Natural killer cell treated with Interleukin-12 subunit alpha and Interleukin-12 subunit beta and Interleukin-15 and Interleukin-18, amount 100 ng/mL, for 72 hours (primary cell): ENCODE data around the gene PAFAH1B2. TPM values are rescaled to one million over a fixed set of nuclear protein-coding genes. Genes with fewer than 3 reads are reported as not detected.

ENCODE experiments used
- ATAC-seq, 2 donors: fragments of 150-1000 bp; cut with Tn5 transposase in 1 of 2; sonication (Bioruptor Pico), chemical (Tn5 transposase) in 1 of 2; 2 replicates each; pipeline ENCODE4 v1.10.0; 2021
- DNase-seq: peaks from one replicate; pipeline ENCODE4 v3.0.0; 2022; ENCODE audit warnings: low spot score
- H3K27ac Mint-ChIP-seq, 2 donors: 1 replicate in 1 of 2; 2 replicates in 1 of 2; pipeline ENCODE4 v1.8.0; 2022; ENCODE audit warnings: mixed read lengths in 2 of 2, mild to moderate bottlenecking in 1 of 2, moderate library complexity in 1 of 2
- H3K27me3 Mint-ChIP-seq, 2 donors: 1 replicate in 1 of 2; 2 replicates in 1 of 2; pipeline ENCODE4 v1.8.0; 2022; ENCODE audit warnings: mixed read lengths in 2 of 2
- H3K36me3 Mint-ChIP-seq: one replicate; pipeline ENCODE4 v1.8.0; 2022; ENCODE audit warnings: mixed read lengths
- H3K4me1 Mint-ChIP-seq, 2 donors: 1 replicate in 1 of 2; 2 replicates in 1 of 2; pipeline ENCODE4 v1.8.0; 2022; ENCODE audit warnings: low read depth in 2 of 2, mixed read lengths in 2 of 2, mild to moderate bottlenecking in 1 of 2
- H3K4me3 Mint-ChIP-seq: one replicate; pipeline ENCODE4 v1.8.0; 2022; ENCODE audit warnings: mixed read lengths
- H3K9me3 Mint-ChIP-seq: 2 replicates; pipeline ENCODE4 v1.8.0; 2022; ENCODE audit warnings: mixed read lengths
- total RNA-seq, 2 donors: library from RNA; stranded (reverse); gene quantifications; one replicate each; pipeline ENCODE4 v1.2.3, GENCODE V29; 2022

The PAFAH1B2 gene
- total RNA-seq, 2 donors from 2014 or later = 60.6 to 76.7 TPM

DNA sequence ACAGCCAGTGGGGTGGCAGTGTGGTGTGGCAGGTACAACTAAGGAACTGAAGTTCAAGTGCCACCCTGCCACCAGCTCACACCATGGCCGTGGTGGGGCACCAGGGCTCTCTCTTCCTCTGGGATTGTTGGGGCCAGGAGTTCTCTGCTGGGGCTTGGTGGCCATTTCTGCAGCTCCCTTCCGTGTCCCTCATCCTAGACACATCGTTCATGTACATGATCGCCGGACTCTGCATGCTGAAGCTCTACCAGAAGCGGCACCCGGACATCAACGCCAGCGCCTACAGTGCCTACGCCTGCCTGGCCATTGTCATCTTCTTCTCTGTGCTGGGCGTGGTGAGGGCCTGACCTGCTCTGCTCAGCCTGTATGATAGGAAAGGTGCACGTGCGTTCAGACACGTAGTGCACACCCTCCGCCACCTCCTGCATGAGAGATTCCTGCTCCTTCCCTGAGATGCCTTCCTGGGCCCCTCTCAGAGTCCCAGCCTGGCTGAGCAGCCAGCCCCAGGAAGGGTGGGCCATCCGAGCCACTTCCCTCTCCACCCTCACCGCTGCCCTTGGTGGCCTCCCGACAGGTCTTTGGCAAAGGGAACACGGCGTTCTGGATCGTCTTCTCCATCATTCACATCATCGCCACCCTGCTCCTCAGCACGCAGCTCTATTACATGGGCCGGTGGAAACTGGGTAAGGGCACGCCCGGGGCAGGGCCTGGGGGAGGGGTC lies 47.8 kb downstream of the PAFAH1B2 start:
- no peaks in the 10 kb centered on the region for H3K27me3 Mint-ChIP-seq

DNA sequence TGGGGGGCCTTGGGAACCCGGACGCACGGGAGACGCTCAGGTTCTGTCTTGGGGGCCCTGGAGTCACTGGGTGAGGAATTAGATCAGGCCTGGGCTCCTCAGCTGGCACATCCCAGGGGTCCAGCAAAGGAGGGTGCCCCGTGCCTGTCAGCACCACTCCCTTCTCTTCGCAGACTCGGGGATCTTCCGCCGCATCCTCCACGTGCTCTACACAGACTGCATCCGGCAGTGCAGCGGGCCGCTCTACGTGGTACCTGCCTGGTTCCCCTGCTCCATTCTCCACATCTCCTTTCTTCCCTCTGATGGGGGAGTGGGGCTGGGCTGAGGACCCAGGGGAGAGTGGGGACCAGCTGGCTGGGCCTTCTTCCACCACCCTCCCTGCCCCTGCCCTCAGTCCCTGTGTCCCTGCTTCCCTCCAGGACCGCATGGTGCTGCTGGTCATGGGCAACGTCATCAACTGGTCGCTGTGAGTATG lies 48.4 kb downstream of the PAFAH1B2 start:
- Mint-ChIP-seq H3K27ac (no peak overlapping the region), H3K27me3 (no peaks in the 10 kb centered on the region), H3K4me1 (peaks cover 0 to 4% of the 10 kb centered on the region in 2 donors), H3K4me3 (no peak overlapping the region), H3K36me3 (no peaks in the 10 kb centered on the region), H3K9me3 (no peaks in the 10 kb centered on the region)
- ATAC-seq (no peak), DNase-seq (no peak)

More for the DNA sequence above, 47.8 kb downstream of the PAFAH1B2 start:
- peaks cover 0 to 6% of the 10 kb centered on the region in 2 donors for H3K4me1 Mint-ChIP-seq
- no peaks in the 10 kb centered on the region for H3K36me3 Mint-ChIP-seq
- H3K4me3 Mint-ChIP-seq = no peak overlapping the region
- no peaks in the 10 kb centered on the region for H3K9me3 Mint-ChIP-seq
- ATAC-seq (no peak), DNase-seq (no peak)
- no peak overlapping the region for H3K27ac Mint-ChIP-seq

DNA sequence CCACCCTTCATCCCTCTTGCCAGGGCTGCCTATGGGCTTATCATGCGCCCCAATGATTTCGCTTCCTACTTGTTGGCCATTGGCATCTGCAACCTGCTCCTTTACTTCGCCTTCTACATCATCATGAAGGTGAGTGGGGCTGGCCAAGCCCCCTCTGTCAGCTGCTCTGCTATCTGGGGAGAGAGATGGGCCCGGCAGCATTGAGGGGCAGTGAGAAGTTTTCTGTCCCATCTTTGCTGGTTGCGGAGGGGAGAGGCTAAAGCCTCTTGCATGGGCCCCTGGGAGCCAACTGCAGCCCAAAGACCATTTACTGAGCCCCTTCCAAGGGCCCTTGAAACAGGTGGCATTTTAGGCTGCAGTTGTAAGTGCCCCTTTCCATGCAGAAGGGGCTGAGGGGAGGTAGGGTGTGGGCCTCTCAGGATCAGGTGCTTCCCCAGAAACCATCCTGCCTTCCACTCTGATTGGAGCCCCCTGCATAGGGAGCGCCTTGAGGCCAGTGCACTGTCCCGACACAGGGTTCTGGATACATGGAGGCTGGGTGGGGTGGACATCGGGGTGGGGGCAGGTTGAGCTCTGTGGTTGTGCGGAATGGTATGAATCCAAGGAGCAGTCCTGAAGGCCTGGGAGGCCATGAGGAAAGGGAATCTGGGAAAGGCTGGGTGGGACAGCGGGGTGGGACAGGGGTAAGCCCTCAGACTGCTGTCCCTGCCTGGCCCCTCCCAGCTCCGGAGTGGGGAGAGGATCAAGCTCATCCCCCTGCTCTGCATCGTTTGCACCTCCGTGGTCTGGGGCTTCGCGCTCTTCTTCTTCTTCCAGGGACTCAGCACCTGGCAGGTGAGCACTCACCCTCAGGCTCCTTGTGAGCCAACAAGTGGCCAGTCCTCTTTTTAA lies 49.3 kb downstream of the PAFAH1B2 start:
- Mint-ChIP-seq H3K36me3 (no peaks in the 10 kb centered on the region), H3K27ac (no peak overlapping the region), H3K4me3 (no peak overlapping the region), H3K27me3 (no peaks in the 10 kb centered on the region), H3K9me3 (no peaks in the 10 kb centered on the region), H3K4me1 (peaks cover 0 to 4% of the 10 kb centered on the region in 2 donors)
- no peak for DNase-seq
- no peak for ATAC-seq

DNA sequence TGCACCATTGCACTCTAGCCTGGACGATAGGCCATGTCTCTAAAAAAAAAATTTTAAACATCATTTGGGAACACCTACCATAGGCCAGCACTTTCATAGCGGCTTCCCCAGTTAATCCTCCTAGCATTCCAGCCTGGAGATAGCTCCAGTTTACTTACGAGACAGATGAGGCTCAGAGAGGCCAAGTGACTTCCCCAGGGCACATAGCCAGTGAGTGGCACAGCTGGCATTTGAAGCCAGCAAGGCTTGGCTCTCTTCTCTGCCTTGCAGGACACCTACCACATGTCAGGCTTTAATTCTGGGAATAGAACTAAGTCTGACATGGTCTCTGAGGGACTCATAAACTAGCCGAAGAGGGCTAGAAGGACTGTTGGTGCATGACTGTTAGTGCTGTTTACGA lies 50.2 kb downstream of the PAFAH1B2 start:
- Mint-ChIP-seq H3K9me3 (no peaks in the 10 kb centered on the region), H3K27ac (no peak overlapping the region), H3K27me3 (no peaks in the 10 kb centered on the region), H3K4me1 (peaks cover 0 to 4% of the 10 kb centered on the region in 2 donors), H3K36me3 (no peaks in the 10 kb centered on the region), H3K4me3 (no peak overlapping the region)
- DNase-seq = no peak
- no peak for ATAC-seq

DNA sequence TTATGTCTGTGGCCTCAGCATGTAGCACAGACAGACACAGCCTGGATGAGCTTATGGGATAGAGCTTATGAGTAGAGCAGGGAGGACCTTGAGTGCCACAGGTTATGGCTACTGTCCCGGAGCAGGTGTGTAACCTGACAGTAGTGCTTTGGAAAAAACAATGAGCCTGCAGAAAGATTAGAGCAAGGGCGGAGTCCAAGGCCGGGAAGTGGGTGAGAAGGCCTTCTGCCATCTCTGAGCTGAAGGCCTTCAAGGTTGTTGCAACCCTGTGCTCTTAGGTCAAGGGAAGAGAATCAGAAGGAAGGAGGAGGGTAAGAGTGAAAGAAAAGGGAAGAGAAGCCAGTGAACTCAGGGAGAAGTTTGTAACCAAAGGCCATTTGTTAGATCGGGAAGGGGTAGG lies 51.2 kb downstream of the PAFAH1B2 start:
- H3K9me3 Mint-ChIP-seq = no peaks in the 10 kb centered on the region
- H3K4me1 Mint-ChIP-seq = peaks cover 0 to 4% of the 10 kb centered on the region in 2 donors
- no peak for ATAC-seq
- no peak for DNase-seq
- H3K4me3 Mint-ChIP-seq = no peak overlapping the region
- H3K27ac Mint-ChIP-seq = no peak overlapping the region
- H3K27me3 Mint-ChIP-seq = no peaks in the 10 kb centered on the region
- H3K36me3 Mint-ChIP-seq = no peaks in the 10 kb centered on the region

DNA sequence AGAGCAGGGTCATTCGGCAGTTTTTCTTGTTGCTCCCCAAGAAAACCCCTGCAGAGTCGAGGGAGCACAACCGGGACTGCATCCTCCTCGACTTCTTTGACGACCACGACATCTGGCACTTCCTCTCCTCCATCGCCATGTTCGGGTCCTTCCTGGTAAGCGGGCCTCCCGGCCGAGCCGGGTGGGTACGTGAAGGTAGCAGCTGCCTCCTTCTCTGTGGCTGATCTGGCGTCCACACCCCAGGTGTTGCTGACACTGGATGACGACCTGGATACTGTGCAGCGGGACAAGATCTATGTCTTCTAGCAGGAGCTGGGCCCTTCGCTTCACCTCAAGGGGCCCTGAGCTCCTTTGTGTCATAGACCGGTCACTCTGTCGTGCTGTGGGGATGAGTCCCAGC lies 51.7 kb downstream of the PAFAH1B2 start:
- ATAC-seq (peak in 1 of 2 donors; percentile 18), DNase-seq (peak; percentile 56)
- Mint-ChIP-seq H3K27ac (no peak overlapping the region), H3K4me1 (peaks cover 0 to 4% of the 10 kb centered on the region in 2 donors), H3K9me3 (no peaks in the 10 kb centered on the region), H3K27me3 (no peaks in the 10 kb centered on the region), H3K4me3 (no peak overlapping the region), H3K36me3 (no peaks in the 10 kb centered on the region)

DNA sequence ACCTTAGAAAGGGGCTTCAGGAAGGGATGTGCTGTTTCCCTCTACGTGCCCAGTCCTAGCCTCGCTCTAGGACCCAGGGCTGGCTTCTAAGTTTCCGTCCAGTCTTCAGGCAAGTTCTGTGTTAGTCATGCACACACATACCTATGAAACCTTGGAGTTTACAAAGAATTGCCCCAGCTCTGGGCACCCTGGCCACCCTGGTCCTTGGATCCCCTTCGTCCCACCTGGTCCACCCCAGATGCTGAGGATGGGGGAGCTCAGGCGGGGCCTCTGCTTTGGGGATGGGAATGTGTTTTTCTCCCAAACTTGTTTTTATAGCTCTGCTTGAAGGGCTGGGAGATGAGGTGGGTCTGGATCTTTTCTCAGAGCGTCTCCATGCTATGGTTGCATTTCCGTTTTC lies 52.9 kb downstream of the PAFAH1B2 start:
- no peaks in the 10 kb centered on the region for H3K9me3 Mint-ChIP-seq
- H3K27me3 Mint-ChIP-seq = no peaks in the 10 kb centered on the region
- no peak overlapping the region for H3K4me3 Mint-ChIP-seq
- no peak for DNase-seq
- H3K27ac Mint-ChIP-seq = no peak overlapping the region
- ATAC-seq = no peak
- peaks cover 0 to 4% of the 10 kb centered on the region in 2 donors for H3K4me1 Mint-ChIP-seq
- no peaks in the 10 kb centered on the region for H3K36me3 Mint-ChIP-seq

DNA sequence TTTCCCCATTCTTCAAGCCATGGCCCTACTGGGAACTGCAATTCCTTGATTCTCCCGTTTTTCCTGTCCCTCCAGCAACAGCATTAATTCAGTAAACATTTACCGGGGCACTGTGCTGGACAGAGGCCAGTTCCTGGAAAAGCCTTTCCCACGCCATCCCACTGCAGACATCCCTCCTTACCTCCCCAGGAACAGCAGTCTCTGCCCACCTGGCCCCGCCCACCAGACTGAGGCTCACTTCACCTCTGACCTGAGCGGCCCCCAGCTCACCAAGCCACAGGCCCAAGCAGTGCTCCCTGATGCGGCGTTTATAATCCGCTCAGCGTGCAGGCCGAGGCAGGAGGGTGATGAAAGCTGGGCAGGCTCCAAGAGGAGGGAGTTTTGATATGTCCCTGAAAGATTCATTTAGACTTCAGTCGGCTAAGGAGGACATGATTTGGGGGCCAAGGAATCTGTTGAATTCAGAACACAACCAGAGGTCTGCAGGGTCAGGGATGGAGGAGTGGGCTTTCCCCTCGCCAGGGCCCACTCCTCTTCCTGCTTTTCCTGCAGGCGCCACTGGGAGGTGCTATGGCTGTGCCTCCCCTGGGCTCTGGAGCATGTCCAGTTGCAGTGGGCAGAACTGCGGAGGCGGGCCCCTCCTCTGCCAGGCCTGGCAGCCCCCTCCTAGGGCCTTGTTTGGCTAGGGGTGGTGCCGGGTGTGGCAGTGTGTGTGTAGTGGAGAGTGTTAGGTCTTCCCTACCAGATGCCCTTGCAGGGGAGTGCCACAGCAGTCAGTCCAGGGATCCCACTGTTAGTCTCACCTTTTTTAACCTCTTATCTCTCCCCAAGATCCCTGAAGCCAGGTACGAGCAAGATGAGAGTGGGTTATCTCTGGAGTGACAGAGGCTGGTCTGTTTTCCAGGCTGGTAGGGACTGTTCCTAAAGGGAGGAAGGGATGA lies 53.7 kb downstream of the PAFAH1B2 start:
- H3K36me3 Mint-ChIP-seq = no peaks in the 10 kb centered on the region
- H3K4me1 Mint-ChIP-seq = peaks cover 0 to 4% of the 10 kb centered on the region in 2 donors
- ATAC-seq (no peak), DNase-seq (no peak)
- H3K9me3 Mint-ChIP-seq = no peaks in the 10 kb centered on the region
- H3K27me3 Mint-ChIP-seq = no peaks in the 10 kb centered on the region
- no peak overlapping the region for H3K27ac Mint-ChIP-seq
- no peak overlapping the region for H3K4me3 Mint-ChIP-seq

DNA sequence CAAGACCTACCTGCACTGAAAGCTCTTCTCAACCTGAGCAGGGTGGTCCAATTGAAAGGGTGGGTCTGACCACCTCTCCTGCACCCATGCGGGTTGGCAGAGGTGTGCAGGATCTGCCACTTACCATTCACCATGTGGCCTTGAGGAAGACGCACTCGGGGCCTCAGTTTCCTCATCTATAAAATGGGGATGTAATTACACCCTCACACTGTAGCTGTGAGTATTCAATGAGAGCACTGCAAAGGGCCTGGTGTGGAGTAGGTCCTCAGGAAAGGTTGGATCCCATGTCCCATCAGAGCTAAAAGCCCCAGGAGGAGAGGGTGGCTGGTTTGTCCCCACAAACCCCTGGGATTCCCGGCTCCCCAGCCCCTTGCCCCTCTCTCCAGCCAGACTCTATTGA lies 54.5 kb downstream of the PAFAH1B2 start:
- H3K4me3 Mint-ChIP-seq = no peak overlapping the region

DNA sequence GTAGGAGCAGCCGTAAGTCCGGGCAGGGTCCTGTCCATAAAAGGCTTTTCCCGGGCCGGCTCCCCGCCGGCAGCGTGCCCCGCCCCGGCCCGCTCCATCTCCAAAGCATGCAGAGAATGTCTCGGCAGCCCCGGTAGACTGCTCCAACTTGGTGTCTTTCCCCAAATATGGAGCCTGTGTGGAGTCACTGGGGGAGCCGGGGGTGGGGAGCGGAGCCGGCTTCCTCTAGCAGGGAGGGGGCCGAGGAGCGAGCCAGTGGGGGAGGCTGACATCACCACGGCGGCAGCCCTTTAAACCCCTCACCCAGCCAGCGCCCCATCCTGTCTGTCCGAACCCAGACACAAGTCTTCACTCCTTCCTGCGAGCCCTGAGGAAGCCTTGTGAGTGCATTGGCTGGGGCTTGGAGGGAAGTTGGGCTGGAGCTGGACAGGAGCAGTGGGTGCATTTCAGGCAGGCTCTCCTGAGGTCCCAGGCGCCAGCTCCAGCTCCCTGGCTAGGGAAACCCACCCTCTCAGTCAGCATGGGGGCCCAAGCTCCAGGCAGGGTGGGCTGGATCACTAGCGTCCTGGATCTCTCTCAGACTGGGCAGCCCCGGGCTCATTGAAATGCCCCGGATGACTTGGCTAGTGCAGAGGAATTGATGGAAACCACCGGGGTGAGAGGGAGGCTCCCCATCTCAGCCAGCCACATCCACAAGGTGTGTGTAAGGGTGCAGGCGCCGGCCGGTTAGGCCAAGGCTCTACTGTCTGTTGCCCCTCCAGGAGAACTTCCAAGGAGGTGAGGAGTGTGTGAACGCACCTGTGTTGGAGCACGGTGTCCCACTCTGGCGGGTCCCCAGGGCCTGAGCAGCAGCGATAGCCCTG lies 55.2 kb downstream of the PAFAH1B2 start, which contains the start of gene TAGLN:
TAGLN (plus strand) TSS at position 318 of the 863 bp plus-strand sequence. CDS start 3,644 bp downstream, outside the sequence.
- H3K9me3 Mint-ChIP-seq = no peaks in the 10 kb centered on the region

More for the DNA sequence above, 54.5 kb downstream of the PAFAH1B2 start:
- no peak for DNase-seq
- no peaks in the 10 kb centered on the region for H3K27me3 Mint-ChIP-seq
- H3K27ac Mint-ChIP-seq = no peak overlapping the region
- no peaks in the 10 kb centered on the region for H3K9me3 Mint-ChIP-seq
- H3K4me1 Mint-ChIP-seq = peaks cover 0 to 4% of the 10 kb centered on the region in 2 donors
- ATAC-seq = no peak
- H3K36me3 Mint-ChIP-seq = no peaks in the 10 kb centered on the region

DNA sequence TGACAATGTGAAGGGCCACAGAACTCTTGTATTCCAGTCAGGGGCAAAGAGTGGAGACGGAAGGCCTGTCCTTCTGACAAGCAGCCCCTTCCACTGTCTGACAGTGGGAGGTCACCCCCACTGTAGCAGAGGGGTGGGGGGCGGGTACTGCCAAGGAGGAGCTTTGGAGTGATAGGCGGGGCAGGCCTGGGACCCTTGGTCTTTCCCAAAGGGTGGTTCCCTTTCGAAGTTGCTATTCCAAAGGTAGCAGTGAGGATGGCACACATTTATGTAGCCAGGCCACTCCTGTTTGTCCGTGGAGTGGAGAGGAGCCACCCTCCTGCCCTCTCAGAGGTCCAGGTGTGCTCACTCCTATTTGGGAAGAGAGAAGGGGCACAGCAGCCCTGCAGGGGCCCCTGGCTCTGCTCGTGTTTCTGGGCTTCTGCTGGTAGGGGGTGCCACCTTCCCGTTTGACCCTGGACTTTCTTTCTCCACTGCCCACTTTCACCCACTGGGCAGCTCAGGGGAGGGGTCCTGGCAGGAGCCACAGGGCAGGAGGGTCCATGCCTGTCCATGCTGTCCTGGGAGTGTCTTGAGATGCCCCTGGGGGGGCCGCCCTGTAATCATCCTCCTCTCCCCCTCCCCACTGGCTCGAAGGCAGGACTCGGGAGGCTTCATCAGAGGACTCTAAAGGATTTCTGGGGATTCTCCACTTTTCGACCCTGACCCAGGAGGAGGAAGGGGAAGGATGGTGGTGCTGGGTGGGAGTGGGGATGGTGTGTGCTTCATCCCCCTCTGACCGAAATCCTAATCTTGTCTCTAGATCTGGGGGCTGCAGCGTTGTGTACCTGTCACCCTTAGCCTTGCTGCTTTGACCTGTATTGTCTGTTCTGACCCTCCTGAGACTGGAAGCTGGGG lies 56.1 kb downstream of the PAFAH1B2 start:
- peaks cover 6% of the 10 kb centered on the region for H3K36me3 Mint-ChIP-seq
- H3K27ac Mint-ChIP-seq = no peak overlapping the region
- H3K4me3 Mint-ChIP-seq = no peak overlapping the region
- H3K9me3 Mint-ChIP-seq = no peaks in the 10 kb centered on the region
- no peaks in the 10 kb centered on the region for H3K27me3 Mint-ChIP-seq
- ATAC-seq (no peak), DNase-seq (peak; percentile 52)
- H3K4me1 Mint-ChIP-seq = peaks cover 0 to 5% of the 10 kb centered on the region in 2 donors

More for the DNA sequence above, 55.2 kb downstream of the PAFAH1B2 start, which contains the start of gene TAGLN:
- H3K27me3 Mint-ChIP-seq = no peaks in the 10 kb centered on the region
- H3K4me3 Mint-ChIP-seq = no peak within 1 kb of the TSS
- DNase-seq = peak; percentile 53
- H3K27ac Mint-ChIP-seq = no peak within 1 kb of the TSS
- no peak for ATAC-seq
- H3K36me3 Mint-ChIP-seq = no peaks in the 10 kb centered on the region
- H3K4me1 Mint-ChIP-seq = peaks cover 0 to 4% of the 10 kb centered on the region in 2 donors
